Lower leg skin (tissue), 4 donors: ENCODE data around the gene PRKACG. TPM values are rescaled to one million over a fixed set of nuclear protein-coding genes. Genes with fewer than 3 reads are reported as not detected.

Experiments
- DNase-seq, 2 donors: peaks; one replicate each; pipeline ENCODE4 v3.0.0-alpha.2; 2019; ENCODE audit warnings: low spot score in 2 of 2
- H3K4me3 ChIP-seq: fragments of 200-600 bp; sonication (generic); 2 replicates; pipeline ENCODE4 v1.5.1; 2017; ENCODE audit warnings: mild to moderate bottlenecking, low read depth; ENCODE audit not compliant: poor library complexity, severe bottlenecking
- POLR2A ChIP-seq, 2 donors: fragments of 450-650 bp; IDR thresholded peaks; one replicate each; pipeline ENCODE4 v1.6.1; 2016 to 2017; ENCODE audit warnings: antibody characterized with exemption in 2 of 2, mild to moderate bottlenecking in 1 of 2, moderate library complexity in 1 of 2
- WGBS, 2 donors: methylation state at CpG; one replicate each; pipeline ENCODE4 v1.1.5; 2018; 5-methylcytosine and 5-hydroxymethylcytosine counted together
- intact Hi-C: fragments of 100-400 bp; cut with DNase I; formaldehyde crosslinking; loops from one replicate; pipeline ENCODE4 v1.15.0; 2023; ENCODE audit warnings: low total_unique reads
- total RNA-seq, 4 donors: library from RNA; depleted of rRNA; stranded (reverse); fragments of >200 nt; gene quantifications; one replicate each; pipeline ENCODE4 v1.1.0, GENCODE V29; 2016
- TF ChIP-seq, protein P1 (sequence below), 3 donors: fragments of 450-650 bp; IDR thresholded peaks; one replicate each; pipeline ENCODE4 v1.5.1; 2016; ENCODE audit warnings: antibody characterized with exemption in 3 of 3, mild to moderate bottlenecking in 3 of 3, moderate library complexity in 2 of 3

PRKACG gene
- total RNA-seq, 4 donors from 2014 or later = not detected

DNA sequence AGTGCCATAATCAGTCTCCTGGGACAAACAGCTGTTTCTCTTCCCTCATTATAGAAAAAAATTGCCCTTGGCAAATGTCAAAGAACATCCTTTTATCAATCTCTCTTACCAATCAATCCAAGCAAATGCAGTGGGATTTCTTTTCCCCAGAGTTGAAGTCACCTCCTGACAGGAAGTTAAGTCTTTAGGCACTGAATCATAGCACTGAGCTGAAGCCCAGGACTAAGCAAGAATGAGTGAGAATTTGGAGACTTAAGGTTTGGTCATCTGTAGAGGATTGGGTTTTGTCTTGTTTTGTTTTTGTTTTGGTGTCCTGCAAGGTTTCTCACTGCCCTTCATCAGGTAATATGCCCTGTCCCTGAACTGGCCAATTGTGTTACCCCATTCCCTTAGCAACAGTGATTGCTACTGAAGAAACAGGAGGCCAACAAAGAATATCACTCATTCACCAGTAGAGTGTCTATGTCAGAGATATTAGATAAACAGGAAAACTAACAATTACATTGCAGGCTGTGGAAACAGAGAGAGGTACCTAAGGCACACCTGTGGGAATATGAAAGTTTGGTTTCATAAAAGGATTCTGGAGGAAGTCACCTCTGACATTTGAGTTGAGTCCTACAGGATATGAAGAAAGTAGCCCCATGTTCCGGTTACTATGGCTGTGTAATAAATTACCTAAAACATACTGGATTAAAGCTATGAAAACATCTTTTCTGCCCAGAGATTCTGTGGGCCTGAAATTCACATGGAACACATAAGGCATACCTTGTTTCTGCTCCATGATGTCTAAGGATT is 17.1 kb upstream of the PRKACG start:
- intact Hi-C loops = no loop called here
- TF ChIP-seq, protein P1, sequence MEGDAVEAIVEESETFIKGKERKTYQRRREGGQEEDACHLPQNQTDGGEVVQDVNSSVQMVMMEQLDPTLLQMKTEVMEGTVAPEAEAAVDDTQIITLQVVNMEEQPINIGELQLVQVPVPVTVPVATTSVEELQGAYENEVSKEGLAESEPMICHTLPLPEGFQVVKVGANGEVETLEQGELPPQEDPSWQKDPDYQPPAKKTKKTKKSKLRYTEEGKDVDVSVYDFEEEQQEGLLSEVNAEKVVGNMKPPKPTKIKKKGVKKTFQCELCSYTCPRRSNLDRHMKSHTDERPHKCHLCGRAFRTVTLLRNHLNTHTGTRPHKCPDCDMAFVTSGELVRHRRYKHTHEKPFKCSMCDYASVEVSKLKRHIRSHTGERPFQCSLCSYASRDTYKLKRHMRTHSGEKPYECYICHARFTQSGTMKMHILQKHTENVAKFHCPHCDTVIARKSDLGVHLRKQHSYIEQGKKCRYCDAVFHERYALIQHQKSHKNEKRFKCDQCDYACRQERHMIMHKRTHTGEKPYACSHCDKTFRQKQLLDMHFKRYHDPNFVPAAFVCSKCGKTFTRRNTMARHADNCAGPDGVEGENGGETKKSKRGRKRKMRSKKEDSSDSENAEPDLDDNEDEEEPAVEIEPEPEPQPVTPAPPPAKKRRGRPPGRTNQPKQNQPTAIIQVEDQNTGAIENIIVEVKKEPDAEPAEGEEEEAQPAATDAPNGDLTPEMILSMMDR (IDR thresholded peaks at IDR 0.05) = no peak
- TF ChIP-seq POLR2A (IDR thresholded peaks at IDR 0.05) = no peak
- no peak overlapping the region for H3K4me3 ChIP-seq
- WGBS, 2 donors = 71 to 78% methylated on average over 1 of the region's 1 CpG
- DNase-seq = no peak

DNA sequence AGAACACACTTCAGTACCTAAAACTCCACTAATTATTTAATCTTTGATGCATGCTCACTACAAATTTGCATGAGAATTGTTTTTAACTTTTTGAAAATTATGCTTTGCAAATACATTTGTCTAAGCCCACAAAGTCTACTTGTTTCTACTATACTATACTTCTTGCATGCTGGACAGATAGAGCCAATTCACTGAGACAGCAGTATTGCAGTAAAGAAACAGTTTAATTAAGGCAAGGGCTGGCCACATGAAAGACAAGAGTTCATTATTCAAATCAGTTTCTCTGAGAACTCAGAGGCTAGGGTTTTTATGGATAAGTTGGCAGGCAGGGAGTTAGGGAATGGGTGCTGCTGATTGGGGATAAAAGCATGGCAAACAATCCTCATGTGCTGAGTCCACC is 15.6 kb upstream of the PRKACG start:
- H3K4me3 ChIP-seq = no peak overlapping the region
- TF ChIP-seq POLR2A (IDR thresholded peaks at IDR 0.05) = no peak
- intact Hi-C loops = no loop called here
- DNase-seq = no peak

DNA sequence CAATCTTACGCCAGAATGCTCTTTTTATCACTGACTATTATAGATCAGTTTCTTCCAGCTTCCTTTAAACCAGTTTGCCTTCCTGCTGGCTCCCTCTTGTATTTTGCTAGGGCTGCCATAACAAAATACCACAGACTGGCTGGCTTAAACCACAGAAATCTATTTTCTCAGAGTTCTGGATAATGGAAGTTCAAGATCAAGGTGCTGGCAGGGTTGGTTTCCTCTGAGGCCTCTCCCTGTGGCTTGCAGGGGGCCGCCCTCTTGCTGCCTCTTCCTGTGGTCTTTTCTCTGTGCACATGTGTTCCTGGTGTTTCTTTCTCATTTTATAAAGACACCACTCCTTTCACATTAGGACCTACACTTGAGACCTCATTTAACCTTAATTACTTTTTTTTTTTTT is 14.8 kb upstream of the PRKACG start:
- intact Hi-C loops = no loop called here
- DNase-seq = no peak
- no peak for TF ChIP-seq POLR2A (IDR thresholded peaks at IDR 0.05)
- TF ChIP-seq, protein P1 (IDR thresholded peaks at IDR 0.05) = no peak
- H3K4me3 ChIP-seq = no peak overlapping the region
- 72 to 75% methylated on average over 2 of the region's 2 CpGs for WGBS, 2 donors

DNA sequence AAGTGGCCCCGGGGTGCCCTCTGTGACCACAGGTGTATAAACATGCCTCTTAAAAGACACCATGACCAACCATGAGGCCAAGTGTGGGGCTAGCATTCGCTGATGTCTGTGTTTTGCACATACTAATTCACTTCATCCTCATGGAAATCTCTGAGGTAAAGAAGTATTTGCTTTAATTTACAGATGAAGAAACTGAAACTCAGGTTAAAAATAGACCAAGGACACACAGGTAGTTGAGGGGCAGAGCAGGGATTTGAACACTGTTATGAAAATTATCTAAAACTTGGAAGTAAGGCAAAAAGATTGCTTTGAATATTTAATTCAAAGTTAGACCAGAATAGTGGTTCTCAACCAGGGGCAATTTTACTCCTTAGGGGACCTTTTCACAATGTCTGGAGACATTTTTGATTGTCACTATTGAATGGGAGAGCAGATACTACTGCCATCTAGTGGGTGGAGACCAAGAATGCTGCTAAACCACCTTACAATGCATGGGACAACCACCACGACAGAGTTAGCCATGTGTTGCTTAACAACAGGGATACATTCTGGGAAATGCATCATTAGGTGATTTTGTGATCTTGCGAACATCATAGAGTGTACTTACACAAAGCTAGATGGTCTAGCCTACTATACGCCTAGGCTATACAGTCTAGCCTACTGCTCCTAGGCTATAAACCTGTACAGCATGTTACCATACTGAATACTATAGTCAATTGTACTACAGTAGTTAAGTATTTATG is 13.6 kb upstream of the PRKACG start:
- no peak for DNase-seq
- WGBS, 2 donors = 47 to 49% methylated on average over 5 of the region's 5 CpGs
- intact Hi-C loops = no loop called here
- H3K4me3 ChIP-seq = no peak overlapping the region
- TF ChIP-seq, protein P1 (IDR thresholded peaks at IDR 0.05) = no peak
- no peak for TF ChIP-seq POLR2A (IDR thresholded peaks at IDR 0.05)

DNA sequence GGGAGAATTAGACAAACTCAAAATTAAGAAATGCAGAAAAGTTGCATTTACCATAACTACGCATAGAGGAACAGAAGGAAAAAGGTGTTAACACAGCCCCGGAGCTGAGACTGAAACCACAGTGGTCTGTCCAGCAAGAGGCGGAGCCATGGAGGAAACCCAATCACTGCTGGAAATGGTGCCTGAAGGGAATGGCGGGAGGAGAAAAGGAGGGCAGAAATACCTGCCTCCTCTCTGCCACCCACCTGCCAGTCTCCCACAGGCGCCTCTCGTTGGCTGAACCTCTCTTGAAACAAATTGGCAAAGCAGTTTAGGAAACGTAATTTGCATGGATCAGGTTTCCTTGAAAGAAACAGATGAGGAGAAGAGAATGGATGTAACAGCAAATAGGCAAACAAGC is 9.7 kb upstream of the PRKACG start:
- 38 to 42% methylated on average over 7 of the region's 7 CpGs for WGBS, 2 donors
- DNase-seq = no peak
- intact Hi-C loops = no loop called here
- H3K4me3 ChIP-seq = no peak overlapping the region
- TF ChIP-seq, protein P1 (IDR thresholded peaks at IDR 0.05) = no peak
- no peak for TF ChIP-seq POLR2A (IDR thresholded peaks at IDR 0.05)

DNA sequence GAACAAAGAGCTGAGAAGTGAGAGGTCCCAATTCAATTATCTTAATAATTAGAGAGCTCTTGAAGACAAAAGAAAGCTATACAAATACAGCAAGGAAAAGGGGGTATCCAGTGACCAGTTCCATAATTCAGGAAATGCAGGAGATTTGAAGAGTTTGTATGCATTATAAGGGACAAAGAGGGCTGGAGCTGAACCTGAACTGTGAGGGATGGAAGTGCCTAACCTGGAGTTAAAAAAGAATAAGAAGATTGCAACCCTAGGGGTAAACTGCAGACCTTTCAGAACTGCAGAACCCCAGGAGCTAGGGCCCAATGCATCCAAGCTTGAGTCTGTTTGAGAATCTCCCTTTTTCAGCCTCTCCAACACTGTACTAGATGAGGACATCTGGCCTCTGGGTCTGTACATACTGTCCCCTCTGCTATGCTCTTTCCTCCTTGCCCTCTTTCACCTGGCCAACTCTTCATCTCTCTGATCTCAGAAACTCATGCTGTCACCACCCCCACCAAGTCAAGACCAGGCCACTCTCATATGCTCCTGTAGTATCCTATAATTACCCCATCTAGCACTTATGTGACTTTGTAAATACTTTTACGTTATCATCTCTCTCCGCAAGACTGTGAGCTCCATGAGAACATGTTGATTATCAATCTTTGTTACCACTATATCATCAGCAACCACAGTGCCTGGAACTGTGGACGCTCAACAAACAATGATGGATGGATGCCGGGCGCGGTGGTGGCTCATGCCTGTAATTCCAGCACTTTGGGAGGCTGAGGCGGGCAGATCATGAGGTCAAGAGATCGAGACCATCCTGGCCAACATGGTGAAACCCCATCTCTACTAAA is 6.6 kb upstream of the PRKACG start:
- DNase-seq = no peak
- no peak for TF ChIP-seq POLR2A (IDR thresholded peaks at IDR 0.05)
- TF ChIP-seq, protein P1 (IDR thresholded peaks at IDR 0.05) = no peak
- 93 to 95% methylated on average over 8 of the region's 8 CpGs for WGBS, 2 donors
- intact Hi-C loops = no loop called here
- H3K4me3 ChIP-seq = no peak overlapping the region
